H1 (cell line): ENCODE measurements around the gene STX11.

Experiments used
- CBX5 ChIP-seq: fragments of 300-800, 300-1000 bp; sonication (generic); IDR thresholded peaks from 2 replicates; pipeline ENCODE4 v1.7.1; 2016; ENCODE audit warnings: antibody characterized with exemption, low read length, low read depth
- CTCF ChIP-seq, 3 experiments: IDR thresholded peaks; 1 replicate in 2 of 3; 2 replicates in 1 of 3; pipeline versions ENCODE4 v1.5.1 to v1.6.1; 2011; ENCODE audit warnings: low read length in 3 of 3, mild to moderate bottlenecking in 3 of 3, inconsistent platforms in 2 of 3, low read depth in 1 of 3, moderate library complexity in 1 of 3; ENCODE audit not compliant: insufficient read depth in 1 of 3; ENCODE audit errors: control extremely low read depth in 1 of 3
- EGR1 ChIP-seq: IDR thresholded peaks from 2 replicates; pipeline ENCODE4 v1.6.1; 2011; ENCODE audit warnings: low read depth, low read length, borderline replicate concordance
- EP300 ChIP-seq, 2 experiments: IDR thresholded peaks; 1 replicate in 1 of 2; 2 replicates in 1 of 2; pipeline ENCODE4 v1.6.1; 2011 to 2012; ENCODE audit warnings: low read depth in 2 of 2, low read length in 2 of 2, mild to moderate bottlenecking in 2 of 2, borderline replicate concordance in 1 of 2, inconsistent platforms in 1 of 2, moderate library complexity in 1 of 2
- GTF2F1 ChIP-seq: IDR thresholded peaks from 2 replicates; pipeline ENCODE4 v1.6.1; 2012; ENCODE audit warnings: low read depth, low read length, improper control_type of control experiment, borderline replicate concordance
- JUN ChIP-seq: IDR thresholded peaks from 2 replicates; pipeline ENCODE4 v1.6.1; 2011; ENCODE audit warnings: low read depth, mild to moderate bottlenecking, improper control_type of control experiment, low read length
- JUND ChIP-seq: IDR thresholded peaks from 2 replicates; pipeline ENCODE4 v1.6.1; 2011; ENCODE audit warnings: mild to moderate bottlenecking, improper control_type of control experiment, low read length
- MAX ChIP-seq: IDR thresholded peaks from 2 replicates; pipeline ENCODE4 v1.6.1; 2012; ENCODE audit warnings: inconsistent platforms
- POLR2A ChIP-seq, 2 experiments: IDR thresholded peaks; 1 replicate in 1 of 2; 2 replicates in 1 of 2; pipeline ENCODE4 v1.6.1; 2011; ENCODE audit warnings: low read depth in 2 of 2, low read length in 2 of 2, mild to moderate bottlenecking in 2 of 2; ENCODE audit errors: control extremely low read depth in 1 of 2
- RBBP5 ChIP-seq: IDR thresholded peaks from 2 replicates; pipeline ENCODE4 v1.7.1; 2012; ENCODE audit warnings: low read depth, mild to moderate bottlenecking, inconsistent platforms, low read length, moderate library complexity, borderline replicate concordance
- RFX5 ChIP-seq: IDR thresholded peaks from 2 replicates; pipeline ENCODE4 v1.6.1; 2011; ENCODE audit warnings: low read depth, low read length, improper control_type of control experiment, borderline replicate concordance
- TAF1 ChIP-seq: IDR thresholded peaks from 2 replicates; pipeline ENCODE4 v1.6.1; 2011; ENCODE audit warnings: mild to moderate bottlenecking, low read depth, low read length
- YY1 ChIP-seq: IDR thresholded peaks from 2 replicates; pipeline ENCODE4 v1.6.1; 2011; ENCODE audit warnings: low read depth, mild to moderate bottlenecking, low read length

- no peak for TF ChIP-seq EP300 (IDR thresholded peaks at IDR 0.05; ENCODE audit: borderline replicate concordance in 1 of 2, low read depth in 2 of 2, low read length in 2 of 2)
- no peak for TF ChIP-seq RBBP5
- no peak for TF ChIP-seq CTCF (IDR thresholded peaks at IDR 0.05; ENCODE audit: control extremely low read depth in 1 of 3, insufficient read depth in 1 of 3, low read depth in 1 of 3, low read length in 3 of 3)
- TF ChIP-seq YY1, result no peak
- TF ChIP-seq GTF2F1, result no peak
- TF ChIP-seq POLR2A (IDR thresholded peaks at IDR 0.05; ENCODE audit: control extremely low read depth in 1 of 2, low read depth in 2 of 2, low read length in 2 of 2), result no peak
- TF ChIP-seq RFX5, result no peak
- TF ChIP-seq EGR1, result no peak
- no peak for TF ChIP-seq JUN
- TF ChIP-seq CBX5, result no peak
- TF ChIP-seq JUND, result no peak
- no peak for TF ChIP-seq TAF1
- TF ChIP-seq MAX, result no peak
Measured at GRCh38 chr6:144159223-144159622, 8.9 kb downstream of the STX11 start.
